WTC11 (cell line): ENCODE data around the gene RNPS1. TPM values are rescaled to one million over a fixed set of nuclear protein-coding genes. Genes with fewer than 3 reads are reported as not detected.

Experiments used
- ATAC-seq: fragments of 200-7000 bp; cut with Tn5 transposase; 2 replicates; pipeline ENCODE4 v1.10.0; 2021; ENCODE audit warnings: mild to moderate bottlenecking, moderate library complexity
- CTCF ChIA-PET: fragments of 300-600 bp; sonication (Branson Sonifier 250); formaldehyde crosslinking; loops from one replicate; lab custom pipeline; 2021; ENCODE audit warnings: antibody characterized with exemption; lab: Charles Lee
- POLR2A ChIA-PET: fragments of 350-600 bp; sonication (Branson Sonifier 250); formaldehyde crosslinking; loops from one replicate; lab custom pipeline; 2021; ENCODE audit warnings: antibody characterized with exemption; lab: Charles Lee
- DNase-seq: peaks from one replicate; pipeline ENCODE4 v3.0.0; 2021; ENCODE audit warnings: low spot score
- H3K27ac Mint-ChIP-seq: 2 replicates; pipeline ENCODE4 v1.8.0; 2021; ENCODE audit warnings: mixed read lengths
- H3K27me3 Mint-ChIP-seq: 2 replicates; pipeline ENCODE4 v1.8.0; 2021; ENCODE audit warnings: low read depth, mild to moderate bottlenecking, moderate library complexity, mixed read lengths
- H3K36me3 Mint-ChIP-seq: 2 replicates; pipeline ENCODE4 v1.8.0; 2021; ENCODE audit warnings: mixed read lengths
- H3K4me1 Mint-ChIP-seq: 2 replicates; pipeline ENCODE4 v1.8.0; 2022; ENCODE audit warnings: mixed read lengths
- H3K4me3 Mint-ChIP-seq: 2 replicates; pipeline ENCODE4 v1.8.0; 2021; ENCODE audit warnings: mild to moderate bottlenecking, moderate library complexity, mixed read lengths
- H3K9me3 Mint-ChIP-seq: 2 replicates; pipeline ENCODE4 v1.8.0; 2021; ENCODE audit warnings: mixed read lengths
- ATF6 ChIP-seq: sonication (generic); formaldehyde crosslinking; IDR thresholded peaks from 2 replicates; pipeline ENCODE4 v1.8.1; 2023; ENCODE audit warnings: mild to moderate bottlenecking, missing genetic modification reagents
- CREB1 ChIP-seq: sonication (generic); formaldehyde crosslinking; IDR thresholded peaks from 2 replicates; pipeline ENCODE4 v1.8.0; 2023; ENCODE audit warnings: mild to moderate bottlenecking, missing genetic modification reagents
- CREM ChIP-seq: sonication (generic); formaldehyde crosslinking; IDR thresholded peaks from 2 replicates; pipeline ENCODE4 v1.8.1; 2022; ENCODE audit warnings: mild to moderate bottlenecking, missing genetic modification reagents, moderate library complexity
- E2F5 ChIP-seq: sonication (generic); formaldehyde crosslinking; IDR thresholded peaks from 2 replicates; pipeline ENCODE4 v1.8.1; 2022; ENCODE audit warnings: mild to moderate bottlenecking, moderate library complexity, missing genetic modification reagents
- ETV6 ChIP-seq: sonication (generic); formaldehyde crosslinking; IDR thresholded peaks from 2 replicates; pipeline ENCODE4 v1.8.1; 2022; ENCODE audit warnings: mild to moderate bottlenecking, missing genetic modification reagents
- FOXK1 ChIP-seq: sonication (generic); formaldehyde crosslinking; IDR thresholded peaks from 2 replicates; pipeline ENCODE4 v1.8.0; 2022; ENCODE audit warnings: mild to moderate bottlenecking, moderate library complexity, missing genetic modification reagents
- GABPB1 ChIP-seq: sonication (generic); formaldehyde crosslinking; IDR thresholded peaks from 2 replicates; pipeline ENCODE4 v1.8.1; 2023; ENCODE audit warnings: mild to moderate bottlenecking, missing genetic modification reagents
- GTF2I ChIP-seq: fragments of 250-450 bp; sonication (Bioruptor Pico); conservative IDR thresholded peaks from 2 replicates; pipeline ENCODE4 v1.4.0; 2021; ENCODE audit warnings: mild to moderate bottlenecking
- HMGA2 ChIP-seq: fragments of 250-450 bp; sonication (Bioruptor Pico); IDR thresholded peaks from 2 replicates; pipeline ENCODE4 v1.4.0; 2021; ENCODE audit warnings: mild to moderate bottlenecking, moderate library complexity
- HMGXB4 ChIP-seq: sonication (generic); formaldehyde crosslinking; IDR thresholded peaks from 2 replicates; pipeline ENCODE4 v1.8.1; 2023; ENCODE audit warnings: mild to moderate bottlenecking, moderate library complexity, missing genetic modification reagents
- JAZF1 ChIP-seq: fragments of 250-450 bp; sonication (Bioruptor Pico); IDR thresholded peaks from 2 replicates; pipeline ENCODE4 v1.9.0; 2021; ENCODE audit warnings: moderate library complexity, mild to moderate bottlenecking, inconsistent platforms
- JUN ChIP-seq: sonication (generic); formaldehyde crosslinking; IDR thresholded peaks from 2 replicates; pipeline ENCODE4 v1.8.0; 2023; ENCODE audit warnings: mild to moderate bottlenecking, missing genetic modification reagents
- MAX ChIP-seq: sonication (generic); formaldehyde crosslinking; IDR thresholded peaks from 2 replicates; pipeline ENCODE4 v1.8.0; 2022; ENCODE audit warnings: mild to moderate bottlenecking, missing genetic modification reagents
- MLX ChIP-seq: sonication (generic); formaldehyde crosslinking; IDR thresholded peaks from 2 replicates; pipeline ENCODE4 v1.8.1; 2023; ENCODE audit warnings: mild to moderate bottlenecking, missing genetic modification reagents, moderate library complexity
- NFYB ChIP-seq: sonication (generic); formaldehyde crosslinking; conservative IDR thresholded peaks from 2 replicates; pipeline ENCODE4 v1.8.0; 2022; ENCODE audit warnings: low read depth, missing genetic modification reagents
- SP1 ChIP-seq: sonication (generic); formaldehyde crosslinking; conservative IDR thresholded peaks from 2 replicates; pipeline ENCODE4 v1.8.1; 2022; ENCODE audit warnings: missing genetic modification reagents
- TCF7 ChIP-seq: sonication (generic); formaldehyde crosslinking; IDR thresholded peaks from 2 replicates; pipeline ENCODE4 v1.8.0; 2022; ENCODE audit warnings: mild to moderate bottlenecking, low read depth, missing genetic modification reagents, moderate library complexity
- ZBTB21 ChIP-seq: sonication (generic); formaldehyde crosslinking; IDR thresholded peaks from 2 replicates; pipeline ENCODE4 v1.8.1; 2023; ENCODE audit warnings: mild to moderate bottlenecking, missing genetic modification reagents, borderline replicate concordance
- ZNF121 ChIP-seq: sonication (generic); formaldehyde crosslinking; IDR thresholded peaks from 2 replicates; pipeline ENCODE4 v1.8.0; 2023; ENCODE audit warnings: missing genetic modification reagents
- ZNF263 ChIP-seq: sonication (generic); formaldehyde crosslinking; IDR thresholded peaks from 2 replicates; pipeline ENCODE4 v1.8.1; 2022; ENCODE audit warnings: low read depth, mild to moderate bottlenecking, moderate library complexity, missing genetic modification reagents
- ZNF317 ChIP-seq: sonication (generic); formaldehyde crosslinking; IDR thresholded peaks from 2 replicates; pipeline ENCODE4 v1.8.1; 2023; ENCODE audit warnings: low read depth, mild to moderate bottlenecking, moderate library complexity, missing genetic modification reagents, borderline replicate concordance
- ZNF416 ChIP-seq: fragments of 250-450 bp; sonication (Bioruptor Pico); IDR thresholded peaks from 2 replicates; pipeline ENCODE4 v1.9.0; 2021; ENCODE audit warnings: mild to moderate bottlenecking, inconsistent platforms
- ZSCAN18 ChIP-seq: fragments of 250-450 bp; sonication (Bioruptor Pico); IDR thresholded peaks from 2 replicates; pipeline ENCODE4 v2.1.2; 2022; ENCODE audit warnings: mild to moderate bottlenecking, moderate library complexity
- total RNA-seq: library from RNA; stranded (reverse); gene quantifications from 3 replicates; pipeline ENCODE4 v1.2.3, GENCODE V29; 2021

Gene RNPS1
- total RNA-seq, 1 experiment from 2014 or later: 331 TPM

- TF ChIP-seq ZNF263: no peak
Measured at GRCh38 chr16:2226245-2226793, 41.6 kb downstream of the RNPS1 start (continued).

- H3K4me3 Mint-ChIP-seq: peak overlapping the region; percentile 76
- H3K27ac Mint-ChIP-seq: no peak overlapping the region; the same call in 1 of the 2 replicates
- no peaks in the 10 kb centered on the region for H3K9me3 Mint-ChIP-seq
- TF ChIP-seq GTF2I (CRISPR knock-in tag): peak; percentile 45; the same call in 1 of the 2 replicates
- peak; percentile 98 for TF ChIP-seq ZNF121 (CRISPR knock-in tag)
- no peak for TF ChIP-seq HMGA2 (CRISPR knock-in tag)
- no peak for TF ChIP-seq ZSCAN18 (CRISPR knock-in tag)
- CTCF ChIA-PET: interaction anchor here (0.6 to 1.0 kb wide), 5 partner anchors 10 to 527 kb away, joined by 3 to 4 read pairs (median 3); partner anchors contain the start of genes ECI1 and PGP
- peak; percentile 10 for ATAC-seq
- no peaks in the 10 kb centered on the region for H3K27me3 Mint-ChIP-seq
- DNase-seq: no peak
- no peaks in the 10 kb centered on the region for H3K36me3 Mint-ChIP-seq
- POLR2A ChIA-PET: no interaction called here
- H3K4me1 Mint-ChIP-seq: peaks cover 3% of the 10 kb centered on the region; the same call in 1 of the 2 replicates
Measured at GRCh38 chr16:2223942-2224486, 43.9 kb downstream of the RNPS1 start.

- ATAC-seq (peak; percentile 97), DNase-seq (peak; percentile 100)
- H3K9me3 Mint-ChIP-seq: no peaks in the 10 kb centered on the region
- peaks cover 3% of the 10 kb centered on the region; the same call in 1 of the 2 replicates for H3K4me1 Mint-ChIP-seq
- H3K27me3 Mint-ChIP-seq: no peaks in the 10 kb centered on the region
- no peaks in the 10 kb centered on the region for H3K36me3 Mint-ChIP-seq
- POLR2A ChIA-PET: interaction anchor here (0.8 to 1.1 kb wide), 2 partner anchors 9 to 71 kb away, joined by 3 to 4 read pairs; partner anchors contain the start of gene PGP
- H3K4me3 Mint-ChIP-seq: peak within 1 kb of the TSS; percentile 76
- CTCF ChIA-PET: interaction anchor here (0.6 to 2.0 kb wide), 6 partner anchors 9 to 527 kb away, joined by 3 to 11 read pairs (median 3); partner anchors contain the start of gene PGP
- no peak within 1 kb of the TSS; the same call in 1 of the 2 replicates for H3K27ac Mint-ChIP-seq
- peak; percentile 89 for TF ChIP-seq ETV6
- TF ChIP-seq JAZF1 (CRISPR knock-in tag): no peak
- no peak for TF ChIP-seq TCF7 (CRISPR knock-in tag)
- TF ChIP-seq ATF6 (CRISPR knock-in tag): no peak
- TF ChIP-seq CREB1 (CRISPR knock-in tag): peak; percentile 54; the same call in 1 of the 2 replicates
- TF ChIP-seq ZBTB21 (CRISPR knock-in tag): peak; percentile 81; the same call in 1 of the 2 replicates
- TF ChIP-seq NFYB: 0 out of 2 replicates have a peak, but pooled peaks have one; percentile 7
- TF ChIP-seq HMGA2 (CRISPR knock-in tag): no peak
- TF ChIP-seq HMGXB4: peak; percentile 82
- TF ChIP-seq E2F5 (CRISPR knock-in tag): peak; percentile 76
- peak; percentile 85 for TF ChIP-seq GABPB1 (CRISPR knock-in tag)
- peak; percentile 87 for TF ChIP-seq ZNF416 (CRISPR knock-in tag)
- peak; percentile 94 for TF ChIP-seq FOXK1
- peak; percentile 89 for TF ChIP-seq MAX (CRISPR knock-in tag)
- peak; percentile 42; the same call in 1 of the 2 replicates for TF ChIP-seq JUN (CRISPR knock-in tag)
- TF ChIP-seq MLX (CRISPR knock-in tag): 0 out of 2 replicates have a peak, but pooled peaks have one; percentile 10
- no peak for TF ChIP-seq ZNF317 (CRISPR knock-in tag)
- peak; percentile 97 for TF ChIP-seq CREM
- TF ChIP-seq SP1: peak; percentile 83
Measured at GRCh38 chr16:2223221-2223941, 44.5 kb downstream of the RNPS1 start, which contains the start of gene E4F1. E4F1 (plus strand) TSS chr16:2223591; CDS start chr16:2223614, 23 bp downstream.
